Astrocyte (in vitro differentiated cells and primary cell): ENCODE data around the gene CFAP161.

Experiments
- EZH2 ChIP-seq: IDR thresholded peaks from 2 replicates; pipeline ENCODE4 v1.6.1; 2012; ENCODE audit warnings: mild to moderate bottlenecking, low read length, inconsistent platforms; ENCODE audit not compliant: insufficient read depth
- TF ChIP-seq, protein P1 (sequence below): IDR thresholded peaks from 2 replicates; pipeline ENCODE4 v1.5.1; 2011; ENCODE audit warnings: low read depth, mild to moderate bottlenecking, inconsistent platforms, low read length, moderate library complexity; ENCODE audit not compliant: insufficient read depth

DNA sequence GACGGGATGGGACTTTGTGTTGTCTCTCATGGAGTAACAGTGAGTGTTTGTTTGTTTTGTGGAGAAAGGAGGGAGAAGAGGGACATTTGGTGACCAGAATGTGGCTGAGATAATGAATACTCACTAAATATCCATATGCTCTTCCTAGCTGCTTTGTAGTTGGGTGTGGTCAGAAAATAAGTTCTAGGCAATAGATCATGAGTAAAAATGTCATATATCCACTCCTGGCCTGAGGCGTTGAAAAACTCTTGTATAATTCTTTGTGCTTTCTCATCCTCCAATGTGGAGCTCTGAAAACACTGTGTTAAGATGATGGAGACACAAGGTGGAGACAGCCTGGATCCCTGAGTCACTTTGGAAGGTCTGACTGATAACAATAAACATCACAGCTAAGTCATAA is 34.6 kb downstream of the CFAP161 start:
- TF ChIP-seq, protein P1, sequence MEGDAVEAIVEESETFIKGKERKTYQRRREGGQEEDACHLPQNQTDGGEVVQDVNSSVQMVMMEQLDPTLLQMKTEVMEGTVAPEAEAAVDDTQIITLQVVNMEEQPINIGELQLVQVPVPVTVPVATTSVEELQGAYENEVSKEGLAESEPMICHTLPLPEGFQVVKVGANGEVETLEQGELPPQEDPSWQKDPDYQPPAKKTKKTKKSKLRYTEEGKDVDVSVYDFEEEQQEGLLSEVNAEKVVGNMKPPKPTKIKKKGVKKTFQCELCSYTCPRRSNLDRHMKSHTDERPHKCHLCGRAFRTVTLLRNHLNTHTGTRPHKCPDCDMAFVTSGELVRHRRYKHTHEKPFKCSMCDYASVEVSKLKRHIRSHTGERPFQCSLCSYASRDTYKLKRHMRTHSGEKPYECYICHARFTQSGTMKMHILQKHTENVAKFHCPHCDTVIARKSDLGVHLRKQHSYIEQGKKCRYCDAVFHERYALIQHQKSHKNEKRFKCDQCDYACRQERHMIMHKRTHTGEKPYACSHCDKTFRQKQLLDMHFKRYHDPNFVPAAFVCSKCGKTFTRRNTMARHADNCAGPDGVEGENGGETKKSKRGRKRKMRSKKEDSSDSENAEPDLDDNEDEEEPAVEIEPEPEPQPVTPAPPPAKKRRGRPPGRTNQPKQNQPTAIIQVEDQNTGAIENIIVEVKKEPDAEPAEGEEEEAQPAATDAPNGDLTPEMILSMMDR: no peak
- TF ChIP-seq EZH2: no peak
